HG03064 (cell line): ENCODE data around the gene AIPL1.

Experiments used
- ATAC-seq: cut with Tn5 transposase; IDR thresholded peaks from one replicate; pipeline ENCODE4 v1.9.1; 2021; ENCODE audit warnings: low read depth; ENCODE audit not compliant: unreplicated experiment

The AIPL1 gene

DNA sequence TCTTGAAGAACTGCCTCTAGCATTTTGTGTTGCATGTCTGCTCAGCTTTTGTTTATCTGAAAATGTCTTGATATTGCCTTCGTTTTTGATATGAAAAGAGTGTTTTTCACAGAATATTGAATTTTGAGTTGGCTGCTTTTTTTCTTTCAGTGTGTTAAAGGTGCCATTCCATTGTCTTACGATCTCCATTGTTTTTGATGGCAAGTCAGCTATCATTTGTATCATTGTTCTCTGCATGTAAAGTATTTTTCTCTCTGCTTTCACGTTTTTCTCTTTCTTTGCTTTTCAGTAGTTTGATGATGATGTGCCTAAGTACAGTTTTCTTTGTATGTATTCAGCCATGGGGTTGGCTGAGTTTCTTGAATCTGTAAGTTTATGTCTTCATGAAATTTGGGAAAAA is 57.0 kb downstream of the AIPL1 start:
- no peak for ATAC-seq

GRCh38 chr17:6376931-6377361 is 58.0 kb downstream of the AIPL1 start:
- no peak for ATAC-seq

DNA sequence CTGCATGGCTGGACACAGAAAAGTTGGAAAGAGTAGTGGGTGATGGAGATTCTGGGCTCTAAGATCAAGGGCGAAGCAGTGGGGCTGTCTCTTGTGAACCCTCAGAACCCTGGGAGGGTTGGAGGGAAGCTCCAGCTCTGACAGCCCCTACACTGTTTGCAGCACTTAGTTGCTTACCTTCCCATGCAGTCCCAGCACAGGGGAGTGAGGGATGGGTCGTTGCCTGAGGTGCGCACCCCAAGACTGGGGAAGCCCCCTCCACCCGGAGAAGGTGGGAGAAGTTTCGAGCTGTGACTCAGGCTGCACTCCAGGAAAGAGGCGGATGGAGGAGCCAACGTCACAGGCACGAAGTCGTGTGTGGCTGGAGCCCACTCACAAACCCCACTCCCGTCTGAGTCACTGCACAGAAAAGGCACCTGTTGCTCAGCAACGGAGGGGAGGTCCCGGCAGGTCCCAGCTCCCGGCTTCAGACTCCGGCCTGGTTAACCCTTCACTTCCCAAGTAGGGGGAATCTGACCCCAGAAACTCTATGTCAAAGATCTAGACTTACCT is 60.1 kb downstream of the AIPL1 start:
- no peak for ATAC-seq

DNA sequence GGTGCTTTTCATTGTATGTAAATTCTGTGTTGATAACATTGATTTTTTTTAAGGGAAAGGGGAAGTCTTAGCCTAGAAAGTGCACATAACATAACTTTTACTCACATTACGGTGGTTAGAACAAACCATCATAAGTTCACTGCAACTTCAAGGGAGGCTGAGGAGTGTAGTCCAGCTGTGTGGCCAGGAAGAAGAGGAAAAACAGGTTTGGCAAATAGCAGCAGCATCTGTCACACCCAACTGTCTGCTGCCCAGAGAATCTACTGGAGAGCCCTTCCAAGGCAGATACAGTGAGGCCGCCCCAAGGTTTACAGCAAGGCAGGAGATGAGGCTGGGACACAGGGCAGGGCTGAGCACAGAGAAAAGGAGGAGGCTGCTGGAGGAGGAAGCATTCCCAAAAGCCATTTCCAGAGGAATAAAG is 60.6 kb downstream of the AIPL1 start:
- no peak for ATAC-seq
